Stimulated activated CD8-positive, alpha-beta memory T cell treated with anti-CD3 and anti-CD28 coated beads, Interleukin-4, amount 100 ng/mL, for 24 hours (primary cell): ENCODE results near the gene POLD2.

ENCODE experiments used
- DNase-seq: peaks from one replicate; pipeline ENCODE4 v3.0.0-alpha.2; 2020; ENCODE audit warnings: low read depth

Gene POLD2

GRCh38 chr7:44082541-44083207, 40.7 kb downstream of the POLD2 start:
- peak; percentile 97 for DNase-seq

GRCh38 chr7:44081266-44081748, 42.0 kb downstream of the POLD2 start:
- no peak for DNase-seq

GRCh38 chr7:44080686-44081265, 42.6 kb downstream of the POLD2 start:
- no peak for DNase-seq

GRCh38 chr7:44080118-44080517, 43.2 kb downstream of the POLD2 start:
- no peak for DNase-seq

- no peak for DNase-seq
Observed at GRCh38 chr7:44079331-44080021, 43.9 kb downstream of the POLD2 start.

- no peak for DNase-seq
Observed at GRCh38 chr7:44078521-44078920, 44.8 kb downstream of the POLD2 start.

- no peak for DNase-seq
Observed at GRCh38 chr7:44077681-44078091, 45.7 kb downstream of the POLD2 start.

GRCh38 chr7:44077061-44077460, 46.3 kb downstream of the POLD2 start:
- DNase-seq = no peak

- no peak for DNase-seq
Observed at GRCh38 chr7:44076101-44076895, 47.0 kb downstream of the POLD2 start.

GRCh38 chr7:44075296-44076075, 47.9 kb downstream of the POLD2 start:
- no peak for DNase-seq

- DNase-seq = no peak
Observed at GRCh38 chr7:44074349-44074695, 49.0 kb downstream of the POLD2 start.

GRCh38 chr7:44073664-44074348, 49.5 kb downstream of the POLD2 start:
- DNase-seq = peak; percentile 67

GRCh38 chr7:44072364-44073231, 50.8 kb downstream of the POLD2 start:
- DNase-seq = peak; percentile 22

GRCh38 chr7:44071726-44072363, 51.5 kb downstream of the POLD2 start:
- no peak for DNase-seq

- DNase-seq = no peak
Observed at GRCh38 chr7:44068054-44068453, 55.3 kb downstream of the POLD2 start.

- no peak for DNase-seq
Observed at GRCh38 chr7:44067064-44067951, 56.0 kb downstream of the POLD2 start.

GRCh38 chr7:44066494-44067063, 56.8 kb downstream of the POLD2 start:
- no peak for DNase-seq

GRCh38 chr7:44066111-44066460, 57.3 kb downstream of the POLD2 start:
- DNase-seq = no peak
